A673 (cell line): ENCODE data around the gene IQCN.
A peak's percentile ranks its signal among the peaks of the same experiment; 100 is the strongest.

Source experiments
- CTCF ChIP-seq: fragments of 300-800, 200-600 bp; sonication (generic); conservative IDR thresholded peaks from 2 replicates; pipeline ENCODE4 v1.5.1; 2017; ENCODE audit warnings: low read depth, mild to moderate bottlenecking, antibody characterized with exemption, low read length, moderate library complexity, mixed read lengths
- EZH2 ChIP-seq: fragments of 200-600 bp; sonication (generic); IDR thresholded peaks from 2 replicates; pipeline ENCODE4 v1.6.1; 2017; ENCODE audit warnings: borderline replicate concordance, low read depth, mild to moderate bottlenecking, mixed read lengths, antibody characterized with exemption, low read length; ENCODE audit not compliant: poor library complexity, severe bottlenecking

- TF ChIP-seq CTCF (peak; percentile 99), EZH2 (no peak)
Measured at GRCh38 chr19:18279516-18280246, 5.4 kb upstream of the IQCN start.
